ENCODE results near the gene EFCAB11. TPM values are rescaled to one million over a fixed set of nuclear protein-coding genes. Genes with fewer than 3 reads are reported as not detected.

Gene EFCAB11
- total and polyA plus RNA-seq, 2 experiments from 2014 or later, result 7.7 to 24.6 TPM

- Histone ChIP-seq H2AFZ (peak overlapping the region; percentile 25; the same call in 1 of the 2 replicates), H3K27ac (ENCODE audit: low read depth) (no peak overlapping the region), H3K4me3 (no peak overlapping the region), H4K20me1 (replicated peaks; ENCODE audit: insufficient read depth) (no peaks in the 10 kb centered on the region), H3K4me2 (no peak overlapping the region), H3K27me3 (ENCODE audit: insufficient read depth) (no peaks in the 10 kb centered on the region), H3K79me2 (replicated peaks; ENCODE audit: insufficient read depth) (no peaks in the 10 kb centered on the region), H3K4me1 (ENCODE audit: insufficient read depth) (peaks cover 15% of the 10 kb centered on the region), H3K9me2 (ENCODE audit: insufficient read depth) (0 out of 2 replicates have a peak, but pooled peaks cover 2% of the 10 kb centered on the region), H3K36me3 (ENCODE audit: insufficient read depth) (no peaks in the 10 kb centered on the region), H3F3A (replicated peaks; ENCODE audit: low read depth) (0 out of 2 replicates have a peak, but pooled peaks cover 3% of the 10 kb centered on the region)
- DNase-seq (ENCODE audit: low spot score) (no peak), ATAC-seq (no peak)
- peaks cover 3% of the 10 kb centered on the region; the same call in 2 of the 3 replicates for H3K36me3 Mint-ChIP-seq (ENCODE audit: low read depth)
- H3K4me3 Mint-ChIP-seq, result no peak overlapping the region
- H3K4me1 Mint-ChIP-seq, result peaks cover 39% of the 10 kb centered on the region
- peaks cover 12% of the 10 kb centered on the region for H3K27me3 Mint-ChIP-seq (ENCODE audit: insufficient read depth, low read depth, poor library complexity)
- no peak for TF ChIP-seq ZNF331 (CRISPR knock-in tag; IDR thresholded peaks at IDR 0.05; ENCODE audit: low read depth)
- TF ChIP-seq, protein P1, sequence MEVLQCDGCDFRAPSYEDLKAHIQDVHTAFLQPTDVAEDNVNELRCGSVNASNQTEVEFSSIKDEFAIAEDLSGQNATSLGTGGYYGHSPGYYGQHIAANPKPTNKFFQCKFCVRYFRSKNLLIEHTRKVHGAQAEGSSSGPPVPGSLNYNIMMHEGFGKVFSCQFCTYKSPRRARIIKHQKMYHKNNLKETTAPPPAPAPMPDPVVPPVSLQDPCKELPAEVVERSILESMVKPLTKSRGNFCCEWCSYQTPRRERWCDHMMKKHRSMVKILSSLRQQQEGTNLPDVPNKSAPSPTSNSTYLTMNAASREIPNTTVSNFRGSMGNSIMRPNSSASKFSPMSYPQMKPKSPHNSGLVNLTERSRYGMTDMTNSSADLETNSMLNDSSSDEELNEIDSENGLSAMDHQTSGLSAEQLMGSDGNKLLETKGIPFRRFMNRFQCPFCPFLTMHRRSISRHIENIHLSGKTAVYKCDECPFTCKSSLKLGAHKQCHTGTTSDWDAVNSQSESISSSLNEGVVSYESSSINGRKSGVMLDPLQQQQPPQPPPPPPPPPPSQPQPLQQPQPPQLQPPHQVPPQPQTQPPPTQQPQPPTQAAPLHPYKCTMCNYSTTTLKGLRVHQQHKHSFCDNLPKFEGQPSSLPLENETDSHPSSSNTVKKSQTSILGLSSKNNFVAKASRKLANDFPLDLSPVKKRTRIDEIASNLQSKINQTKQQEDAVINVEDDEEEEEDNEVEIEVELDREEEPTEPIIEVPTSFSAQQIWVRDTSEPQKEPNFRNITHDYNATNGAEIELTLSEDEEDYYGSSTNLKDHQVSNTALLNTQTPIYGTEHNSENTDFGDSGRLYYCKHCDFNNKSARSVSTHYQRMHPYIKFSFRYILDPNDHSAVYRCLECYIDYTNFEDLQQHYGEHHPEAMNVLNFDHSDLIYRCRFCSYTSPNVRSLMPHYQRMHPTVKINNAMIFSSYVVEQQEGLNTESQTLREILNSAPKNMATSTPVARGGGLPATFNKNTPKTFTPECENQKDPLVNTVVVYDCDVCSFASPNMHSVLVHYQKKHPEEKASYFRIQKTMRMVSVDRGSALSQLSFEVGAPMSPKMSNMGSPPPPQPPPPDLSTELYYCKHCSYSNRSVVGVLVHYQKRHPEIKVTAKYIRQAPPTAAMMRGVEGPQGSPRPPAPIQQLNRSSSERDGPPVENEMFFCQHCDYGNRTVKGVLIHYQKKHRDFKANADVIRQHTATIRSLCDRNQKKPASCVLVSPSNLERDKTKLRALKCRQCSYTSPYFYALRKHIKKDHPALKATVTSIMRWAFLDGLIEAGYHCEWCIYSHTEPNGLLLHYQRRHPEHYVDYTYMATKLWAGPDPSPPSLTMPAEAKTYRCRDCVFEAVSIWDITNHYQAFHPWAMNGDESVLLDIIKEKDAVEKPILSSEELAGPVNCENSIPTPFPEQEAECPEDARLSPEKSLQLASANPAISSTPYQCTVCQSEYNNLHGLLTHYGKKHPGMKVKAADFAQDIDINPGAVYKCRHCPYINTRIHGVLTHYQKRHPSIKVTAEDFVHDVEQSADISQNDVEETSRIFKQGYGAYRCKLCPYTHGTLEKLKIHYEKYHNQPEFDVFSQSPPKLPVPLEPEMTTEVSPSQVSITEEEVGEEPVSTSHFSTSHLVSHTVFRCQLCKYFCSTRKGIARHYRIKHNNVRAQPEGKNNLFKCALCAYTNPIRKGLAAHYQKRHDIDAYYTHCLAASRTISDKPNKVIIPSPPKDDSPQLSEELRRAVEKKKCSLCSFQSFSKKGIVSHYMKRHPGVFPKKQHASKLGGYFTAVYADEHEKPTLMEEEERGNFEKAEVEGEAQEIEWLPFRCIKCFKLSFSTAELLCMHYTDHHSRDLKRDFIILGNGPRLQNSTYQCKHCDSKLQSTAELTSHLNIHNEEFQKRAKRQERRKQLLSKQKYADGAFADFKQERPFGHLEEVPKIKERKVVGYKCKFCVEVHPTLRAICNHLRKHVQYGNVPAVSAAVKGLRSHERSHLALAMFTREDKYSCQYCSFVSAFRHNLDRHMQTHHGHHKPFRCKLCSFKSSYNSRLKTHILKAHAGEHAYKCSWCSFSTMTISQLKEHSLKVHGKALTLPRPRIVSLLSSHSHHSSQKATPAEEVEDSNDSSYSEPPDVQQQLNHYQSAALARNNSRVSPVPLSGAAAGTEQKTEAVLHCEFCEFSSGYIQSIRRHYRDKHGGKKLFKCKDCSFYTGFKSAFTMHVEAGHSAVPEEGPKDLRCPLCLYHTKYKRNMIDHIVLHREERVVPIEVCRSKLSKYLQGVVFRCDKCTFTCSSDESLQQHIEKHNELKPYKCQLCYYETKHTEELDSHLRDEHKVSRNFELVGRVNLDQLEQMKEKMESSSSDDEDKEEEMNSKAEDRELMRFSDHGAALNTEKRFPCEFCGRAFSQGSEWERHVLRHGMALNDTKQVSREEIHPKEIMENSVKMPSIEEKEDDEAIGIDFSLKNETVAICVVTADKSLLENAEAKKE (CRISPR knock-in tag; IDR thresholded peaks at IDR 0.05), result no peak
- no peak for TF ChIP-seq CREB1 (CRISPR knock-in tag; IDR thresholded peaks at IDR 0.05; ENCODE audit: low read depth)
- TF ChIP-seq, protein P2, sequence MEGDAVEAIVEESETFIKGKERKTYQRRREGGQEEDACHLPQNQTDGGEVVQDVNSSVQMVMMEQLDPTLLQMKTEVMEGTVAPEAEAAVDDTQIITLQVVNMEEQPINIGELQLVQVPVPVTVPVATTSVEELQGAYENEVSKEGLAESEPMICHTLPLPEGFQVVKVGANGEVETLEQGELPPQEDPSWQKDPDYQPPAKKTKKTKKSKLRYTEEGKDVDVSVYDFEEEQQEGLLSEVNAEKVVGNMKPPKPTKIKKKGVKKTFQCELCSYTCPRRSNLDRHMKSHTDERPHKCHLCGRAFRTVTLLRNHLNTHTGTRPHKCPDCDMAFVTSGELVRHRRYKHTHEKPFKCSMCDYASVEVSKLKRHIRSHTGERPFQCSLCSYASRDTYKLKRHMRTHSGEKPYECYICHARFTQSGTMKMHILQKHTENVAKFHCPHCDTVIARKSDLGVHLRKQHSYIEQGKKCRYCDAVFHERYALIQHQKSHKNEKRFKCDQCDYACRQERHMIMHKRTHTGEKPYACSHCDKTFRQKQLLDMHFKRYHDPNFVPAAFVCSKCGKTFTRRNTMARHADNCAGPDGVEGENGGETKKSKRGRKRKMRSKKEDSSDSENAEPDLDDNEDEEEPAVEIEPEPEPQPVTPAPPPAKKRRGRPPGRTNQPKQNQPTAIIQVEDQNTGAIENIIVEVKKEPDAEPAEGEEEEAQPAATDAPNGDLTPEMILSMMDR (conservative IDR thresholded peaks at IDR 0.05; ENCODE audit: low read depth in 2 of 2), result no peak
- no peak for TF ChIP-seq EZH2phosphoT487 (IDR thresholded peaks at IDR 0.05; ENCODE audit: unreplicated experiment)
- no peak for TF ChIP-seq JUNB (IDR thresholded peaks at IDR 0.05; ENCODE audit: unreplicated experiment)
- no peak for TF ChIP-seq NANOG (IDR thresholded peaks at IDR 0.05; ENCODE audit: borderline replicate concordance)
- TF ChIP-seq, protein P3, sequence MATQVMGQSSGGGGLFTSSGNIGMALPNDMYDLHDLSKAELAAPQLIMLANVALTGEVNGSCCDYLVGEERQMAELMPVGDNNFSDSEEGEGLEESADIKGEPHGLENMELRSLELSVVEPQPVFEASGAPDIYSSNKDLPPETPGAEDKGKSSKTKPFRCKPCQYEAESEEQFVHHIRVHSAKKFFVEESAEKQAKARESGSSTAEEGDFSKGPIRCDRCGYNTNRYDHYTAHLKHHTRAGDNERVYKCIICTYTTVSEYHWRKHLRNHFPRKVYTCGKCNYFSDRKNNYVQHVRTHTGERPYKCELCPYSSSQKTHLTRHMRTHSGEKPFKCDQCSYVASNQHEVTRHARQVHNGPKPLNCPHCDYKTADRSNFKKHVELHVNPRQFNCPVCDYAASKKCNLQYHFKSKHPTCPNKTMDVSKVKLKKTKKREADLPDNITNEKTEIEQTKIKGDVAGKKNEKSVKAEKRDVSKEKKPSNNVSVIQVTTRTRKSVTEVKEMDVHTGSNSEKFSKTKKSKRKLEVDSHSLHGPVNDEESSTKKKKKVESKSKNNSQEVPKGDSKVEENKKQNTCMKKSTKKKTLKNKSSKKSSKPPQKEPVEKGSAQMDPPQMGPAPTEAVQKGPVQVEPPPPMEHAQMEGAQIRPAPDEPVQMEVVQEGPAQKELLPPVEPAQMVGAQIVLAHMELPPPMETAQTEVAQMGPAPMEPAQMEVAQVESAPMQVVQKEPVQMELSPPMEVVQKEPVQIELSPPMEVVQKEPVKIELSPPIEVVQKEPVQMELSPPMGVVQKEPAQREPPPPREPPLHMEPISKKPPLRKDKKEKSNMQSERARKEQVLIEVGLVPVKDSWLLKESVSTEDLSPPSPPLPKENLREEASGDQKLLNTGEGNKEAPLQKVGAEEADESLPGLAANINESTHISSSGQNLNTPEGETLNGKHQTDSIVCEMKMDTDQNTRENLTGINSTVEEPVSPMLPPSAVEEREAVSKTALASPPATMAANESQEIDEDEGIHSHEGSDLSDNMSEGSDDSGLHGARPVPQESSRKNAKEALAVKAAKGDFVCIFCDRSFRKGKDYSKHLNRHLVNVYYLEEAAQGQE (IDR thresholded peaks at IDR 0.05; ENCODE audit: unreplicated experiment), result no peak
- TF ChIP-seq STAT1 (IDR thresholded peaks at IDR 0.05; ENCODE audit: unreplicated experiment), result no peak
- TF ChIP-seq EZH2 (IDR thresholded peaks at IDR 0.05; ENCODE audit: low read depth, unreplicated experiment), result no peak
- no peak for TF ChIP-seq POLR2AphosphoS5 (IDR thresholded peaks at IDR 0.05; ENCODE audit: low read depth)
- TF ChIP-seq, protein P4, sequence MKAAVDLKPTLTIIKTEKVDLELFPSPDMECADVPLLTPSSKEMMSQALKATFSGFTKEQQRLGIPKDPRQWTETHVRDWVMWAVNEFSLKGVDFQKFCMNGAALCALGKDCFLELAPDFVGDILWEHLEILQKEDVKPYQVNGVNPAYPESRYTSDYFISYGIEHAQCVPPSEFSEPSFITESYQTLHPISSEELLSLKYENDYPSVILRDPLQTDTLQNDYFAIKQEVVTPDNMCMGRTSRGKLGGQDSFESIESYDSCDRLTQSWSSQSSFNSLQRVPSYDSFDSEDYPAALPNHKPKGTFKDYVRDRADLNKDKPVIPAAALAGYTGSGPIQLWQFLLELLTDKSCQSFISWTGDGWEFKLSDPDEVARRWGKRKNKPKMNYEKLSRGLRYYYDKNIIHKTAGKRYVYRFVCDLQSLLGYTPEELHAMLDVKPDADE (IDR thresholded peaks at IDR 0.05), result no peak
- TF ChIP-seq ZNF114 (CRISPR knock-in tag; IDR thresholded peaks at IDR 0.05), result no peak
- H3K27ac Mint-ChIP-seq, result no peak overlapping the region; the same call in 1 of the 2 replicates
- 0 out of 3 replicates have a peak, but pooled peaks cover 3% of the 10 kb centered on the region for H3K9me3 Mint-ChIP-seq
These were observed 183.3 kb downstream of the EFCAB11 start for GRCh38 chr14:89771251-89771650.

Measured in GM23338 (cell line).